ENCODE results near the gene TNS3. TPM values are rescaled to one million over a fixed set of nuclear protein-coding genes. Genes with fewer than 3 reads are reported as not detected.

Gene TNS3
- total RNA-seq, 2 experiments from 2014 or later, result not detected

GRCh38 chr7:47241112-47242065 lies 340.5 kb downstream of the TNS3 start:
- H3K36me3 Mint-ChIP-seq (ENCODE audit: low read depth), result no peaks in the 10 kb centered on the region
- H3K27ac Mint-ChIP-seq, result no peak overlapping the region
- H3K27me3 Mint-ChIP-seq, result no peaks in the 10 kb centered on the region
- ChIA-PET POLR2A (no interaction called here), CTCF (interaction anchor here (0.5 kb wide), 1 partner anchor 1635 kb away, joined by 4 read pairs; no protein-coding TSS in a partner anchor)
- no peaks in the 10 kb centered on the region for H3K9me3 Mint-ChIP-seq
- H3K4me1 Mint-ChIP-seq, result no peaks in the 10 kb centered on the region
- H3K4me3 Mint-ChIP-seq, result no peak overlapping the region
- DNase-seq, result no peak

DNA sequence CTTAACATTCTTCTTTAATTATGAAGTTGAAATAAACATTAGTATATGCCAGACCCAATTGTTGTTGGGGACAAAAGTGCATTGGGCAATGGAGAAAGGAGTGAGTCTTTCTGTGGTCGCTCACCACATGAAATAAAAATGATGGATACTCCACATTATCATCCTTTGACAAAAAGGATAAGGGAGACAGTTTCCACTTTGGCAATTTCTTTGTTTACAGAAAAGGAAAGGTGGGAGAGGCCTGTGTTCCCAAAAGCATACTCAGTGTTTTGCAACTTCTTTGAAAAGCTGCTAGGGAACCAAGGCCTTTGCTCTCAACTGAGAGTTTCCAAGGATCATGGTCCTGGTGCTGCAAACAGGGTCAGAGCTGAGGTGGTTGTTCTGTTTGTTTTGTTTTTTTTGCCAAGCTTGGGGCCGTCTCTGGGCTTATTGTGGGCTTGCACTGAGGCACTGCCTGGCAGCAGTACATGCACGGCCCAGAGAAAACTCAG lies 341.9 kb downstream of the TNS3 start:
- POLR2A ChIA-PET, result no interaction called here
- Mint-ChIP-seq H3K9me3 (no peaks in the 10 kb centered on the region), H3K4me3 (no peak overlapping the region), H3K4me1 (no peaks in the 10 kb centered on the region), H3K27me3 (no peaks in the 10 kb centered on the region), H3K27ac (no peak overlapping the region), H3K36me3 (ENCODE audit: low read depth) (no peaks in the 10 kb centered on the region)
- DNase-seq, result no peak
- CTCF ChIA-PET, result no interaction called here

DNA sequence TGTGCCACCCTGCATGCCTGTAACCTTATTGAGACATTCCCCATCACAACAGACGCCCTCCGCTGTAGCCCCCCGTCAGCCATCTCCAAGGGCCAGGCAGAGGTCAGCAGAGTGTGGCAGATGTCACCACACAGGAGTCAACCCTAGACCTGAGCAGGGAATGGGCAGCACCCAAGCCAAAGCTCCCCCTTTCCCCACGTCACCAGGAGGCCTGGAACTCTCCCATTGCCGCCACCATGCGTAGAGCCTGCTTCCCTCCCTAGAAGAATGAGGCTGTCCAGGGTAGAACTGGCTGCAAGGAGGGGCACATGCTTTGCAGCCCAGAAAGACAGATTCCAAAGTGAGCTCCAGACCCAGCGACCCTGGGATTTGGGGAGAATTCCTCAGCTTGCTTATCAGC lies 342.9 kb downstream of the TNS3 start:
- Mint-ChIP-seq H3K27ac (no peak overlapping the region), H3K4me3 (no peak overlapping the region), H3K4me1 (no peaks in the 10 kb centered on the region), H3K27me3 (no peaks in the 10 kb centered on the region), H3K36me3 (ENCODE audit: low read depth) (no peaks in the 10 kb centered on the region), H3K9me3 (no peaks in the 10 kb centered on the region)
- POLR2A ChIA-PET, result no interaction called here
- no peak for DNase-seq
- CTCF ChIA-PET, result no interaction called here

- no peaks in the 10 kb centered on the region for H3K36me3 Mint-ChIP-seq (ENCODE audit: low read depth)
- no peaks in the 10 kb centered on the region for H3K9me3 Mint-ChIP-seq
- no peak overlapping the region for H3K4me3 Mint-ChIP-seq
- POLR2A ChIA-PET, result no interaction called here
- no peak for DNase-seq
- H3K27ac Mint-ChIP-seq, result no peak overlapping the region
- no peaks in the 10 kb centered on the region for H3K4me1 Mint-ChIP-seq
- H3K27me3 Mint-ChIP-seq, result no peaks in the 10 kb centered on the region
- CTCF ChIA-PET, result no interaction called here
Measured at GRCh38 chr7:47236480-47237129, 345.3 kb downstream of the TNS3 start.

DNA sequence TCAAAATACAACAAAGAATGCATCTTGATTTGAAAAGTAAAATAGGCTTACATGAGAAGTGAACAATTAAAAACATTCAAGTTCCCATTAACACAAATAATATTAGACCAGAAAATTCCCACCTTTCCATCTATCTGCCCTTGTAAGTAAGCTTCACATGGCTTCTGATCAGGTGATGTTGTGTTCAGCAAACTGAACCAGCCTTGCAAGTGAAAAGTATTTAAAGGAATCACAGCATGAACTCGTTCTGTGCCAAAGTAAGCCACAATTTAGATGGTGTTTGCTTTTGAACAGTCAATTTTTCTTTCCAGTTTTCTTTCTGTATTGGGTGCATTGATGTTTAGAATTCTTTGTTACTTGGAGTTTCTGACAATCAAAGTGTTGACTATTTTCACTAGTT lies 347.9 kb downstream of the TNS3 start:
- no peak overlapping the region for H3K27ac Mint-ChIP-seq
- no peaks in the 10 kb centered on the region for H3K9me3 Mint-ChIP-seq
- H3K4me1 Mint-ChIP-seq, result no peaks in the 10 kb centered on the region
- no peak overlapping the region for H3K4me3 Mint-ChIP-seq
- ChIA-PET CTCF (no interaction called here), POLR2A (no interaction called here)
- no peak for DNase-seq
- H3K27me3 Mint-ChIP-seq, result no peaks in the 10 kb centered on the region
- H3K36me3 Mint-ChIP-seq (ENCODE audit: low read depth), result no peaks in the 10 kb centered on the region

GRCh38 chr7:47232751-47233412 lies 349.0 kb downstream of the TNS3 start:
- no peaks in the 10 kb centered on the region for H3K27me3 Mint-ChIP-seq
- POLR2A ChIA-PET, result no interaction called here
- no peaks in the 10 kb centered on the region for H3K36me3 Mint-ChIP-seq (ENCODE audit: low read depth)
- CTCF ChIA-PET, result no interaction called here
- no peak overlapping the region for H3K4me3 Mint-ChIP-seq
- H3K27ac Mint-ChIP-seq, result no peak overlapping the region
- H3K4me1 Mint-ChIP-seq, result no peaks in the 10 kb centered on the region
- H3K9me3 Mint-ChIP-seq, result no peaks in the 10 kb centered on the region
- DNase-seq, result no peak

GRCh38 chr7:47231627-47232026 lies 350.3 kb downstream of the TNS3 start:
- Mint-ChIP-seq H3K36me3 (ENCODE audit: low read depth) (no peaks in the 10 kb centered on the region), H3K4me3 (no peak overlapping the region), H3K4me1 (no peaks in the 10 kb centered on the region), H3K27me3 (no peaks in the 10 kb centered on the region), H3K27ac (no peak overlapping the region), H3K9me3 (no peaks in the 10 kb centered on the region)
- POLR2A ChIA-PET, result no interaction called here
- CTCF ChIA-PET, result no interaction called here
- DNase-seq, result no peak

- POLR2A ChIA-PET, result no interaction called here
- Mint-ChIP-seq H3K36me3 (ENCODE audit: low read depth) (no peaks in the 10 kb centered on the region), H3K9me3 (no peaks in the 10 kb centered on the region), H3K27ac (no peak overlapping the region), H3K27me3 (no peaks in the 10 kb centered on the region), H3K4me3 (no peak overlapping the region), H3K4me1 (no peaks in the 10 kb centered on the region)
- CTCF ChIA-PET, result no interaction called here
- no peak for DNase-seq
Measured at GRCh38 chr7:47231032-47231431, 350.9 kb downstream of the TNS3 start.

DNA sequence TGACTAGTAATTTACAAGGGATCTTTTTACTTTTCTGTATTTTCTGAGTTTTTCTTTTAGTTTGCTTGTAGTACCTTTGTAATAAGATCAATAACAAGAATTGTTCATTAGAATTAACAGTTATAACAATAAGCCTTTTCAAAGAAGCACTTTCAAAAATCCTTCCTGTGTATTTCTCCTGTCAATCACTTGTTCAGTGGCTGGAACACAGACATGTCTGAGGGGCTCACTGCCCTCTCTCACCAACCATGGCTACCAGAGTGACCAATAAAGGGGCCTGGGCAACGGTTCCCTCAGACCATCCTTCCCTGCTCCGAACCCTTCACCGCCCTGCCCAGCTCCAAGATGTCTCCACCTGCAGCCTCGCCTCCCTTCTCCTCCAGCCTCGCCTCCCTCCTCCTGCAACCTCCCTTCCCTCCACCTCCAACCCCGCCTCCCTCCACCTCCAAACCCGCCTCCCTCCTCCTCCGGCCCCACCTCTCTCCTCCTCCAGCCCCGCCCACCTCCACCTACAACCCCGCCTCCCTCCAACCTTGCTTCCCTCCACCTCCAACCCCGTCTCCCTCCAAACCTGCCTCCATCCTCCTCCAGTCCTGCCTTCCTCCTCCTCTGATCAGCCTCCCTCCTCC lies 353.4 kb downstream of the TNS3 start:
- H3K4me1 Mint-ChIP-seq, result no peaks in the 10 kb centered on the region
- no peak overlapping the region for H3K27ac Mint-ChIP-seq
- H3K4me3 Mint-ChIP-seq, result no peak overlapping the region
- no peaks in the 10 kb centered on the region for H3K9me3 Mint-ChIP-seq
- ChIA-PET CTCF (no interaction called here), POLR2A (no interaction called here)
- H3K27me3 Mint-ChIP-seq, result no peaks in the 10 kb centered on the region
- no peaks in the 10 kb centered on the region for H3K36me3 Mint-ChIP-seq (ENCODE audit: low read depth)
- no peak for DNase-seq

DNA sequence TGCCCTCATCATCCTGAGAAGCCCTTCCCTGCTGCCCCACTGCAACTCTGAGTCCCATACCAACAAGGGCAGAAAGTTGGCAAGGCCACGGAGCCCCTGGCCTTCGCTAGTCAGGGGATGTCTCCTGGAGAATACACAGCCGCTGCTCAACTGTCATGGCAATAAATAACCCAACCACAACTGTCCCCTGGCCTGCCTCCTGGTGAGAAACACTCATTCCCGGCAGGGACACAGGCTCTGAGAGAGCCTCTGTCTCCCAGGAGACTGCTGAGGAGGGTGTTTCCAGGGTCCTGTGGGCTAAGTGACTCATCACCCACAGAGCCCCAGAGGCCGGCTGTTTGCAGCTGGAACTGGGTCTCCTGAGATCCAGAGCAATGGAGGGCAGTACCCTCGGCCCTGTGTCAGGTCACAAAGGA lies 354.1 kb downstream of the TNS3 start:
- DNase-seq, result no peak
- Mint-ChIP-seq H3K4me1 (no peaks in the 10 kb centered on the region), H3K27me3 (no peaks in the 10 kb centered on the region), H3K36me3 (ENCODE audit: low read depth) (no peaks in the 10 kb centered on the region), H3K4me3 (no peak overlapping the region), H3K27ac (no peak overlapping the region), H3K9me3 (no peaks in the 10 kb centered on the region)
- ChIA-PET POLR2A (no interaction called here), CTCF (no interaction called here)

- Mint-ChIP-seq H3K36me3 (ENCODE audit: low read depth) (no peaks in the 10 kb centered on the region), H3K27ac (no peak overlapping the region)
- POLR2A ChIA-PET, result no interaction called here
Measured at GRCh38 chr7:47226696-47227095, 355.2 kb downstream of the TNS3 start.

DNA sequence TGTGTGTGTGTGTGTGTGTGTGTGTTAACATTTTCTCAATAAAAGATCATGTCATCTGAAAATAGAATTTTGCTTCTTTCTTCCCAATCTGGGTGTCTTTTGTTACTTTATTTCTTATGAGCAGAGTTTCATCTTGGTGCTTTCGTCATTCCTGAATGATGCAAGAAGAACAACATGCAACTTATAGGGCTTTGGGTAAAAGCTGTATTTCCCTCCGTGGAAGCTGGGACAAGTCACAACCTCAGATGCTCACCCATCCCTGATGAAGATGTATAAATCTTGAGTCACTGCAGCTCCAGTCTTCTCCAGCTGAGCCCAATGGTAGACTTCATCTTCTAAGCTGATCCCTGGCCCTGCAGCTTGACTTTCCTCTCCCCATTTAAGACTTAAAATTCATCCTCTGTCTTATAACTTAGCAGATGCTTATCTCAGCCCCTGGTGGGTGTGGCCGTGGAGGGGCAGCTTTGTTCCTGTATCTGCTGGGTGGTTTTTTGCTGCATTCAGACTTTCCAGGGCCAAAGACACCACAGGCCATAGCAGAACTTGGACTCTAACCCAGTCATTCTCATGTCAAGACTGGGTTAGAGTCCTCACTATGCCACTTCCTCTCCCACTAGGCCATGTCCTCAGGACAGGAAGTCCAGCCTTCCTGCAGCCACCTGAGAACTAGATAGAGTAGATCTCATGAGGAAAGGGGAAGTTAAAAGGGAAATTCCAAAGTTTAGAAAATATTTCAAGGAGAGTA lies 356.4 kb downstream of the TNS3 start:
- H3K27ac Mint-ChIP-seq, result no peak overlapping the region
- H3K4me3 Mint-ChIP-seq, result no peak overlapping the region
- H3K36me3 Mint-ChIP-seq (ENCODE audit: low read depth), result no peaks in the 10 kb centered on the region
- H3K9me3 Mint-ChIP-seq, result no peaks in the 10 kb centered on the region
- no peaks in the 10 kb centered on the region for H3K4me1 Mint-ChIP-seq
- no peaks in the 10 kb centered on the region for H3K27me3 Mint-ChIP-seq
- ChIA-PET POLR2A (no interaction called here), CTCF (no interaction called here)
- no peak for DNase-seq

More at GRCh38 chr7:47226696-47227095, 355.2 kb downstream of the TNS3 start:
- Mint-ChIP-seq H3K9me3 (no peaks in the 10 kb centered on the region), H3K4me3 (no peak overlapping the region), H3K4me1 (no peaks in the 10 kb centered on the region), H3K27me3 (no peaks in the 10 kb centered on the region)
- CTCF ChIA-PET, result no interaction called here
- no peak for DNase-seq

Measured in activated CD4-positive, alpha-beta T cell treated with anti-CD3 and anti-CD28 coated beads, Interleukin-2, amount 10 ng/mL, durations not matched to agents 7 days and 5 days (primary cell).